Articular chondrocyte of knee joint (primary cell): ENCODE data around the gene TIMP2. TPM values are rescaled to one million over a fixed set of nuclear protein-coding genes. Genes with fewer than 3 reads are reported as not detected.

ENCODE experiments used
- total RNA-seq: library from RNA; depleted of rRNA; stranded (reverse); fragments of >200 nt; gene quantifications from 2 replicates; pipeline ENCODE4 v1.2.3, GENCODE V29; 2012

TIMP2 gene
- total RNA-seq: 152 and 193 TPM in 2 replicates

GRCh38 chr17:78925234-78925633, at the start of gene TIMP2:
TIMP2 (minus strand) TSS chr17:78925387; CDS start chr17:78925088, 299 bp downstream.

GRCh38 chr17:78903101-78903779, 21.9 kb downstream of the TIMP2 start, which contains the start of gene CEP295NL:
CEP295NL (minus strand) TSS chr17:78903201; CDS start chr17:78901828, 1,373 bp downstream.

GRCh38 chr17:78840780-78841611, 84.2 kb downstream of the TIMP2 start, which contains the start of gene USP36:
USP36 (minus strand) TSS chr17:78840814; CDS start chr17:78836363, 4,451 bp downstream.

Other genes with a start within 250 kb of the TIMP2 start
- 19.2 and 20.1 TPM in 2 replicates for gene CYTH1, start 143.1 kb downstream of the TIMP2 start, total RNA-seq
- gene USP36, start 84.6 kb downstream of the TIMP2 start, total RNA-seq: 23.0 and 25.7 TPM in 2 replicates
- gene CEP295NL, start 22.2 kb downstream of the TIMP2 start, total RNA-seq: 3.2 and 3.8 TPM in 2 replicates
- gene LGALS3BP, start 54.5 kb upstream of the TIMP2 start, total RNA-seq: 4.3 and 5.5 TPM in 2 replicates
- 40.6 and 44.2 TPM in 2 replicates for gene CANT1, start 84.4 kb upstream of the TIMP2 start, total RNA-seq
- 17.3 and 39.5 TPM in 2 replicates for gene C1QTNF1, start 98.8 kb upstream of the TIMP2 start, total RNA-seq
- gene ENGASE, start 149.4 kb upstream of the TIMP2 start, total RNA-seq: 10.7 and 11.3 TPM in 2 replicates